ENCODE measurements around the gene EIF3K.

The EIF3K gene

DNA sequence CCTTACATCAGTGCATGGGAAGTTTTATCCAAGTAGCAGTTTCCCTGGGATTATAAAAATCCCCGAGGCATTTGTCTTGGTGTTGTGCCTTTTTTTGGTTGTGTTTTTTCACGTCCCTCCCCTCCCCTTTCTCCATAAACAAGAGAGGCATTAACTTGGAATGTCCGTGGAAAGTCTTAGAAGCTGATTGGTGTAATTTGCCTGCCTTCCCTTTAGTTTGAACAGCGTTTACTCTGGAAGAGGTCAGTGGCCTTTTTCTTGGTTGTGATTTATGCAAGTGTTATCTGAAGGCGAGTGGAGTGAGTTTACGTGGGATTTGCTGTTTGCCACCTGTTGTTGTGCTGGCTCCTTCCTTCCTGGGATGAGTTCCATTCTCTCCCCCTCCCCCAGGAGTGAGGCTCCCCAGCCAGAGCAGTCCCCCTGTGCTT, 35.7 kb downstream of the EIF3K start:
- Histone ChIP-seq H3K27me3 (replicated peaks; ENCODE audit: insufficient read depth, low read length) (no peaks in the 10 kb centered on the region), H3K27ac (ENCODE audit: low read length) (no peak overlapping the region), H2AFZ (ENCODE audit: low read length) (no peak overlapping the region), H3K9ac (ENCODE audit: low read length) (no peak overlapping the region), H3K9me2 (replicated peaks; ENCODE audit: insufficient read depth, low read length) (no peaks in the 10 kb centered on the region), H4K20me1 (ENCODE audit: insufficient read depth, low read length) (peaks cover 32% of the 10 kb centered on the region), H3F3A (ENCODE audit: insufficient read depth, low read length) (0 out of 2 replicates have a peak, but pooled peaks cover 5% of the 10 kb centered on the region), H3K36me3 (replicated peaks; ENCODE audit: insufficient read depth, low read length) (no peaks in the 10 kb centered on the region), H3K9me3 (replicated peaks; ENCODE audit: insufficient read depth, low read length) (no peaks in the 10 kb centered on the region), H3K4me3 (ENCODE audit: low read length) (no peak overlapping the region), H3K4me1 (ENCODE audit: low read length) (peaks cover 24% of the 10 kb centered on the region), H3K4me2 (ENCODE audit: low read depth, low read length) (no peak overlapping the region), H3K79me2 (ENCODE audit: low read length) (peaks cover 100% of the 10 kb centered on the region)
- TF ChIP-seq EZH2 (optimal IDR thresholded peaks at IDR 0.05; ENCODE audit: low read depth, low read length) (no peak), EZH2phosphoT487 (IDR thresholded peaks at IDR 0.05; ENCODE audit: low read length) (no peak)
- TF ChIP-seq, protein P1, sequence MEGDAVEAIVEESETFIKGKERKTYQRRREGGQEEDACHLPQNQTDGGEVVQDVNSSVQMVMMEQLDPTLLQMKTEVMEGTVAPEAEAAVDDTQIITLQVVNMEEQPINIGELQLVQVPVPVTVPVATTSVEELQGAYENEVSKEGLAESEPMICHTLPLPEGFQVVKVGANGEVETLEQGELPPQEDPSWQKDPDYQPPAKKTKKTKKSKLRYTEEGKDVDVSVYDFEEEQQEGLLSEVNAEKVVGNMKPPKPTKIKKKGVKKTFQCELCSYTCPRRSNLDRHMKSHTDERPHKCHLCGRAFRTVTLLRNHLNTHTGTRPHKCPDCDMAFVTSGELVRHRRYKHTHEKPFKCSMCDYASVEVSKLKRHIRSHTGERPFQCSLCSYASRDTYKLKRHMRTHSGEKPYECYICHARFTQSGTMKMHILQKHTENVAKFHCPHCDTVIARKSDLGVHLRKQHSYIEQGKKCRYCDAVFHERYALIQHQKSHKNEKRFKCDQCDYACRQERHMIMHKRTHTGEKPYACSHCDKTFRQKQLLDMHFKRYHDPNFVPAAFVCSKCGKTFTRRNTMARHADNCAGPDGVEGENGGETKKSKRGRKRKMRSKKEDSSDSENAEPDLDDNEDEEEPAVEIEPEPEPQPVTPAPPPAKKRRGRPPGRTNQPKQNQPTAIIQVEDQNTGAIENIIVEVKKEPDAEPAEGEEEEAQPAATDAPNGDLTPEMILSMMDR (IDR thresholded peaks at IDR 0.05; ENCODE audit: low read length), result no peak
- DNase-seq, result no peak

DNA sequence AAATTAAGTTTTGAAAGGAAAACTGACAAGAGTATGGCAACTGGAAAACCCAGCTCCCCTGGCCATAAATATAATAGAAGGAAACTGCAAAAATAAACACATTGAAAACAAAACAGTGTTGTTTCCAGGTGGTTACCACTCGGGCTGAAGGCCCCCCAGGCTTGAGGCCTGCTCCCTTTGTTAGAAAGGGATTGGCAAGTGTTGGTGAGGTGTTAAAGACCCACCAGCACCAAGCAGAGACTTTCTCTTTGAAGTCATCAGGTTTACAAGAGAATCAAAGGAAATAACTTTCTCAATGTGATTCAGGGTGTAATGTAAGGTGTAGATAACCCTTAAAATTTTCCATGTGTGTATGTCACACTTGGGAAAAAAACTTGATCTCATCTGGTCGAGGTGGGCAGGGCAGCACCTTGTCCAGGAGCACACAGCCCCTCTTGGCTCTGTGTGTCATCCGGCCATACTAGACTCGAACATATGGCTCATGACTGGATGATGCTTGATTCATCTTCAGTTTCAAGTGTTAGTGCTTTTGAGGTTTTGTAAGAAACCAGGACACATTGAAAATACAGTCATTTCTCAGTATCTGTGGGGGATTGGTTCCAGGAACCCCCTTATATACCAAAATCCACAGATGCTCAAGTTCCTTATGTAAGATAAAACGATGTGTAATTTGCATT, 36.3 kb downstream of the EIF3K start:
- H3K9ac ChIP-seq (ENCODE audit: low read length), result no peak overlapping the region
- no peak overlapping the region for H3K4me3 ChIP-seq (ENCODE audit: low read length)
- TF ChIP-seq EZH2 (optimal IDR thresholded peaks at IDR 0.05; ENCODE audit: low read depth, low read length) (no peak), EZH2phosphoT487 (IDR thresholded peaks at IDR 0.05; ENCODE audit: low read length) (no peak)
- TF ChIP-seq, protein P1 (IDR thresholded peaks at IDR 0.05; ENCODE audit: low read length), result no peak
- no peak overlapping the region for H2AFZ ChIP-seq (ENCODE audit: low read length)
- DNase-seq, result no peak
- peaks cover 30% of the 10 kb centered on the region for H4K20me1 ChIP-seq (ENCODE audit: insufficient read depth, low read length)
- peaks cover 100% of the 10 kb centered on the region for H3K79me2 ChIP-seq (ENCODE audit: low read length)
- no peaks in the 10 kb centered on the region for H3K9me3 ChIP-seq (replicated peaks; ENCODE audit: insufficient read depth, low read length)
- H3K9me2 ChIP-seq (replicated peaks; ENCODE audit: insufficient read depth, low read length), result no peaks in the 10 kb centered on the region
- H3K4me2 ChIP-seq (ENCODE audit: low read depth, low read length), result no peak overlapping the region
- H3K27ac ChIP-seq (ENCODE audit: low read length), result no peak overlapping the region
- H3K4me1 ChIP-seq (ENCODE audit: low read length), result peaks cover 19% of the 10 kb centered on the region
- H3K27me3 ChIP-seq (replicated peaks; ENCODE audit: insufficient read depth, low read length), result no peaks in the 10 kb centered on the region
- H3F3A ChIP-seq (ENCODE audit: insufficient read depth, low read length), result 0 out of 2 replicates have a peak, but pooled peaks cover 5% of the 10 kb centered on the region
- H3K36me3 ChIP-seq (replicated peaks; ENCODE audit: insufficient read depth, low read length), result no peaks in the 10 kb centered on the region

DNA sequence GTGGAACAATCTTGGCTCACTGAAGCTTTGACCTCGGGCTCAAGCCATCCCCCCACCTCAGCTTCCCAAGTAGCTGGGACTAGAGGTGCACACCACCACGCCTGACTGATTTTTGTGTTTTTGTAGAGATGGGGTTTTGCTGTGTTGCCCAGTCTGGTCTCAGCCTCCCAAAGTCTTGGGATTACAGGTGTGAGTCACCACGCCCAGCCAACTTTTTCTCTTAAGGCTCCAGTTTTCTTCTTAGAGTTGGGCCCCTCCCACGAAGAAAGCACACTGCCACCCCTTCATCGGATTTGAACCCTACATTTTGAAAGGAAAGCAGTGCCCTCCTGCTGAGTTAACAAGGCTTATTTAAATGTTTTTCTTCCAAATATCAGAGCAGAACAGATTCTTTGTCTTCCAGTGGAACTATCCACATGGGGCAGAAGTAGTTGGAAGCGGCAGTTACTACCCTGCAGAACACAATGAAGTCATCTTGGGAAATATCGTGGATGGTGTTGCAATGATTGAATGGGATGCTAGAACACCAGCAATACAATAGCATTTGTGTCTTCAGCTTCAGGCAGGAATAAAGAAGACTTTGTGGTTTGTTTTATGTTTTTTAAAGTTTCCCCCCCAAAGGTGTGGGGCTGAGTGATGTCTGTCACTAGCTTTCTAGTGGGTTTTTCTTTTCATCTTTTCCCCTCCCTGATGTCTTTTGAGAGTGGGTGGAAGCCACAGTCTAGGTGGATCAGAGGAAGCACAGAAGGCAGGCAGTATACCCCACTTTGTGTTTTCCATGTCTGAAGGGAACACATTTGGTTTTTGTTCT, 37.4 kb downstream of the EIF3K start:
- Histone ChIP-seq H3K27me3 (replicated peaks; ENCODE audit: insufficient read depth, low read length) (no peaks in the 10 kb centered on the region), H3K4me2 (ENCODE audit: low read depth, low read length) (no peak overlapping the region), H3K4me1 (ENCODE audit: low read length) (peaks cover 16% of the 10 kb centered on the region), H3K79me2 (ENCODE audit: low read length) (peaks cover 100% of the 10 kb centered on the region), H2AFZ (ENCODE audit: low read length) (no peak overlapping the region), H3K36me3 (replicated peaks; ENCODE audit: insufficient read depth, low read length) (no peaks in the 10 kb centered on the region), H3K9me2 (replicated peaks; ENCODE audit: insufficient read depth, low read length) (no peaks in the 10 kb centered on the region), H3F3A (ENCODE audit: insufficient read depth, low read length) (0 out of 2 replicates have a peak, but pooled peaks cover 5% of the 10 kb centered on the region), H3K4me3 (ENCODE audit: low read length) (no peak overlapping the region), H3K9me3 (replicated peaks; ENCODE audit: insufficient read depth, low read length) (no peaks in the 10 kb centered on the region), H3K27ac (ENCODE audit: low read length) (no peak overlapping the region), H4K20me1 (ENCODE audit: insufficient read depth, low read length) (peaks cover 27% of the 10 kb centered on the region), H3K9ac (ENCODE audit: low read length) (no peak overlapping the region)
- DNase-seq, result no peak
- TF ChIP-seq EZH2 (optimal IDR thresholded peaks at IDR 0.05; ENCODE audit: low read depth, low read length) (no peak), EZH2phosphoT487 (IDR thresholded peaks at IDR 0.05; ENCODE audit: low read length) (no peak)
- TF ChIP-seq, protein P1 (IDR thresholded peaks at IDR 0.05; ENCODE audit: low read length), result no peak
